Measurements from ENCODE around the gene MPPED1. TPM values are rescaled to one million over a fixed set of nuclear protein-coding genes. Genes with fewer than 3 reads are reported as not detected.

MPPED1 gene
- total and polyA plus RNA-seq, 2 donors (not counting 3 experiments of a cell fraction or from before 2014, with no cell fraction given), result not detected

DNA sequence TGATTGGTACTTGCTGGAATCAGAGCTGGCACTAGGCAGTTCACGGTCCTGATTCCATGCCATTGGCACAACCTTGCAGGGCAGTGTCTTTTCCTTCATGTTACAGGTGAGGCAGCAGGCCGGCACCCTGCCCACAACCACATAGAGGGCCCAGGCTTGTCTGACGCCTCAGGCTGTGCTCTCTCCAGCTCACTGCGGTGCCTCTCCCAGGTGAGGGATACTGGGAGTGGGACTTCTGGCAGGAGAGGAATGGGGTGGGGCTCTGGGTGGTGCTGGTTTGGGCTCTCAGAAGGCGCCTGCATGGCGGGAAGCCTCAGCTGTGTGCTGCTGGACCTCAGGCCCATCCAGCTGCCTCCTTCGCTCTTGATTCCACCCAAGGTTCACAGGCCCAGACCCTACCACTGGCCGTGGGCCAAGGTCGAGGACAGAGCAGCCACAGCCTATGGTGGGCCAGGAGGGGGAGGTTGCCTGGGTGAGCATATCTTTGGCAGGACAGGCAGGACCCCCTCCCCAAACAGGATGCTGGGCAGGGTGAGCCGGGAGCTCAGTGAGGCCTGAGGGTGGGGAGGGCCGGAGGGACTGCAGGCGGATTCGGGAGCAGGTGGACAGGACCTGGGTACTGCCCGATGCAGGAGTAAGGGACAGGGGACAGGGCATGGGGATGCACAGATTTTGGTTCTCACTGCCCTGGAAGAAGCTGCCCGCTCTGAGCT lies 7.0 kb upstream of the MPPED1 start:
- ChIA-PET POLR2A (no interaction called here), CTCF (no interaction called here)
- Histone ChIP-seq H2AFZ (ENCODE audit: low read depth, low read length) (no peak overlapping the region), H3K9me1 (replicated peaks; ENCODE audit: control insufficient read depth, extremely low read depth, insufficient read depth, low read length) (no peaks in the 10 kb centered on the region), H3K4me2 (ENCODE audit: insufficient read depth, low read length) (no peak overlapping the region), H3K9me3 (replicated peaks; ENCODE audit: control insufficient read depth, insufficient read depth, low read length) (no peaks in the 10 kb centered on the region), H3K27ac (ENCODE audit: insufficient read depth, low read depth, low read length) (no peak overlapping the region), H3K9ac (replicated peaks; ENCODE audit: extremely low read depth, insufficient read depth, low read length) (no peak overlapping the region), H4K20me1 (replicated peaks; ENCODE audit: control insufficient read depth, extremely low read depth, insufficient read depth, low read length) (no peaks in the 10 kb centered on the region), H3K27me3 (ENCODE audit: control insufficient read depth in 2 of 2, insufficient read depth in 2 of 2, low read length in 2 of 2) (peaks cover 2 to 4% of the 10 kb centered on the region in 2 experiments), H3K79me2 (ENCODE audit: control insufficient read depth, insufficient read depth, low read length) (no peaks in the 10 kb centered on the region), H3K4me1 (ENCODE audit: control insufficient read depth, extremely low read depth, insufficient read depth, low read length) (no peaks in the 10 kb centered on the region), H3K36me3 (ENCODE audit: control insufficient read depth in 2 of 2, extremely low read depth in 1 of 2, insufficient read depth in 2 of 2, low read length in 2 of 2) (no peaks in the 10 kb centered on the region), H3K4me3 (replicated peaks in 1 of 3; ENCODE audit: insufficient read depth in 1 of 3, low read depth in 1 of 3, low read length in 3 of 3) (no peak overlapping the region)
- no peak for DNase-seq (ENCODE audit: low read depth, low spot score)
- dilution Hi-C loops (cut with MboI; ENCODE audit: extremely low pct_ligation_motif_present, low sequenced_read_pairs), result no loop called here
- TF ChIP-seq JUN (IDR thresholded peaks at IDR 0.05; ENCODE audit: borderline replicate concordance, insufficient read depth, insufficient read length, low read depth) (no peak), FOS (IDR thresholded peaks at IDR 0.05; ENCODE audit: borderline replicate concordance, insufficient read depth, low read length) (no peak)
- intact Hi-C loops (cut with micrococcal nuclease), result no loop called here
- no peak for FAIRE-seq
- BruUV-seq (replicated peaks), result no TSS peak

DNA sequence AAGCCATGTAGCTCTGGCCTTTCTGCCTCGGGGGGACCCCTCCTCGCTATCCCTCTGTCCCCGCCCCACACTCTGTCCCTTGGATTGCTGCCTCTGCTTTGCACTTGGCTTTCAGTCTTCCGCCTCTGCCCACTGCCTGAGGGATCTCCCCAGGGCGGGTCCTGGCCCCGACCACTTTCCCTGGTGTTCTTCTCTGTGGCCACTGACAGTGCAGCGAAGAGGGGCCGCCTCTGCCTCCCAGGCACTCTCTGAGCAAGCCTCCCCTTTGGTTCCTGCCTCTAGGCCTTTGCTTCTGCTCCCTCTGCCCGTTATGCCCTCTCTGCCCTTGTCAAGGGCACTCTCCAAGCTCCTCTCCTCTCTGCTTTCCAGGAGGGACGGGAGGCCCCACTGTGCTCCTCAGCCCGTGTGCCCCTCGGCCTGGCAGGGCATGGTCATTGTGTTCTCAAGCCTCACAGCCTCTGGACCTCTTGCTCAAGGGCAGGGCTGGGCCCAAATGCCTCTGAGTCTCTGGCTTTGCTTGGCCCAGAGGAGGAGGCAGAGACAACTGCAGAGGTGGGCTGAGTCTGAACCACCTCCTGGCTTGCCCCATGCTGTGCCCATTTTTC lies 5.5 kb upstream of the MPPED1 start:
- dilution Hi-C loops (cut with MboI; ENCODE audit: extremely low pct_ligation_motif_present, low sequenced_read_pairs), result no loop called here
- POLR2A ChIA-PET, result no interaction called here

More for the DNA sequence above, 5.5 kb upstream of the MPPED1 start:
- H4K20me1 ChIP-seq (replicated peaks; ENCODE audit: control insufficient read depth, extremely low read depth, insufficient read depth, low read length), result no peaks in the 10 kb centered on the region
- FAIRE-seq (no peak), DNase-seq (ENCODE audit: low read depth, low spot score) (no peak)
- no peak overlapping the region for H3K27ac ChIP-seq (ENCODE audit: insufficient read depth, low read depth, low read length)
- no peaks in the 10 kb centered on the region for H3K9me1 ChIP-seq (replicated peaks; ENCODE audit: control insufficient read depth, extremely low read depth, insufficient read depth, low read length)
- H3K79me2 ChIP-seq (ENCODE audit: control insufficient read depth, insufficient read depth, low read length), result no peaks in the 10 kb centered on the region
- no peak overlapping the region for H3K9ac ChIP-seq (replicated peaks; ENCODE audit: extremely low read depth, insufficient read depth, low read length)
- H3K4me2 ChIP-seq (ENCODE audit: insufficient read depth, low read length), result no peak overlapping the region
- H3K4me1 ChIP-seq (ENCODE audit: control insufficient read depth, extremely low read depth, insufficient read depth, low read length), result no peaks in the 10 kb centered on the region
- TF ChIP-seq MYC (IDR thresholded peaks at IDR 0.05; ENCODE audit: low read depth, low read length), result no peak
- no peak for TF ChIP-seq FOS (IDR thresholded peaks at IDR 0.05; ENCODE audit: borderline replicate concordance, insufficient read depth, low read length)
- TF ChIP-seq, protein P1, sequence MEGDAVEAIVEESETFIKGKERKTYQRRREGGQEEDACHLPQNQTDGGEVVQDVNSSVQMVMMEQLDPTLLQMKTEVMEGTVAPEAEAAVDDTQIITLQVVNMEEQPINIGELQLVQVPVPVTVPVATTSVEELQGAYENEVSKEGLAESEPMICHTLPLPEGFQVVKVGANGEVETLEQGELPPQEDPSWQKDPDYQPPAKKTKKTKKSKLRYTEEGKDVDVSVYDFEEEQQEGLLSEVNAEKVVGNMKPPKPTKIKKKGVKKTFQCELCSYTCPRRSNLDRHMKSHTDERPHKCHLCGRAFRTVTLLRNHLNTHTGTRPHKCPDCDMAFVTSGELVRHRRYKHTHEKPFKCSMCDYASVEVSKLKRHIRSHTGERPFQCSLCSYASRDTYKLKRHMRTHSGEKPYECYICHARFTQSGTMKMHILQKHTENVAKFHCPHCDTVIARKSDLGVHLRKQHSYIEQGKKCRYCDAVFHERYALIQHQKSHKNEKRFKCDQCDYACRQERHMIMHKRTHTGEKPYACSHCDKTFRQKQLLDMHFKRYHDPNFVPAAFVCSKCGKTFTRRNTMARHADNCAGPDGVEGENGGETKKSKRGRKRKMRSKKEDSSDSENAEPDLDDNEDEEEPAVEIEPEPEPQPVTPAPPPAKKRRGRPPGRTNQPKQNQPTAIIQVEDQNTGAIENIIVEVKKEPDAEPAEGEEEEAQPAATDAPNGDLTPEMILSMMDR (IDR thresholded peaks at IDR 0.05; ENCODE audit: extremely low read depth in 1 of 2, insufficient read depth in 1 of 2, low read depth in 1 of 2, low read length in 2 of 2), result no peak
- intact Hi-C loops (cut with micrococcal nuclease), result no loop called here
- H3K9me3 ChIP-seq (replicated peaks; ENCODE audit: control insufficient read depth, insufficient read depth, low read length), result no peaks in the 10 kb centered on the region
- no peak overlapping the region for H3K4me3 ChIP-seq (replicated peaks in 1 of 3; ENCODE audit: insufficient read depth in 1 of 3, low read depth in 1 of 3, low read length in 3 of 3)
- H3K36me3 ChIP-seq (ENCODE audit: control insufficient read depth in 2 of 2, extremely low read depth in 1 of 2, insufficient read depth in 2 of 2, low read length in 2 of 2), result no peaks in the 10 kb centered on the region
- BruUV-seq (replicated peaks), result no TSS peak
- CTCF ChIA-PET, result no interaction called here
- H2AFZ ChIP-seq (ENCODE audit: low read depth, low read length), result no peak overlapping the region
- H3K27me3 ChIP-seq (ENCODE audit: control insufficient read depth in 2 of 2, insufficient read depth in 2 of 2, low read length in 2 of 2), result peaks cover 16 to 18% of the 10 kb centered on the region in 2 experiments
